ENCODE measurements around the gene ZNF862. TPM values are rescaled to one million over a fixed set of nuclear protein-coding genes. Genes with fewer than 3 reads are reported as not detected.

Gene ZNF862
- total and polyA plus RNA-seq, 2 donors (not counting 3 experiments of a cell fraction or from before 2014, with no cell fraction given) = 10.8 to 14.7 TPM

GRCh38 chr7:149839933-149840332 is 1.8 kb downstream of the ZNF862 start:
- Histone ChIP-seq H3K27ac (ENCODE audit: insufficient read depth, low read depth, low read length) (no peak overlapping the region), H3K4me2 (ENCODE audit: insufficient read depth, low read length) (no peak overlapping the region), H3K27me3 (ENCODE audit: control insufficient read depth in 2 of 2, insufficient read depth in 2 of 2, low read length in 2 of 2) (no peaks in the 10 kb centered on the region), H3K9me3 (replicated peaks; ENCODE audit: control insufficient read depth, insufficient read depth, low read length) (no peaks in the 10 kb centered on the region), H3K4me3 (replicated peaks in 1 of 3; ENCODE audit: insufficient read depth in 1 of 3, low read depth in 1 of 3, low read length in 3 of 3) (no peak overlapping the region), H3K79me2 (ENCODE audit: control insufficient read depth, insufficient read depth, low read length) (no peaks in the 10 kb centered on the region), H3K9me1 (replicated peaks; ENCODE audit: control insufficient read depth, extremely low read depth, insufficient read depth, low read length) (no peaks in the 10 kb centered on the region), H4K20me1 (replicated peaks; ENCODE audit: control insufficient read depth, extremely low read depth, insufficient read depth, low read length) (no peaks in the 10 kb centered on the region), H3K4me1 (ENCODE audit: control insufficient read depth, extremely low read depth, insufficient read depth, low read length) (no peaks in the 10 kb centered on the region), H3K36me3 (ENCODE audit: control insufficient read depth in 2 of 2, extremely low read depth in 1 of 2, insufficient read depth in 2 of 2, low read length in 2 of 2) (no peaks in the 10 kb centered on the region), H2AFZ (ENCODE audit: low read depth, low read length) (no peak overlapping the region), H3K9ac (replicated peaks; ENCODE audit: extremely low read depth, insufficient read depth, low read length) (no peak overlapping the region)
- dilution Hi-C loops (cut with MboI; ENCODE audit: extremely low pct_ligation_motif_present, low sequenced_read_pairs) (no loop called here), intact Hi-C loops (cut with micrococcal nuclease) (loop anchor here (2.0 kb wide), 2 partner anchors 17 to 125 kb away; a partner anchor contains a TSS)
- no peak for DNase-seq (ENCODE audit: low read depth, low spot score)
- no peak for FAIRE-seq
- ChIA-PET CTCF (interaction anchor here (0.7 to 1.2 kb wide), 3 partner anchors 33 to 546 kb away, joined by 3 read pairs; no protein-coding TSS in a partner anchor), POLR2A (no interaction called here)
- TF ChIP-seq POLR2A (IDR thresholded peaks at IDR 0.05; ENCODE audit: low read depth, low read length) = no peak
- no peak for TF ChIP-seq POLR2AphosphoS5 (IDR thresholded peaks at IDR 0.05; ENCODE audit: insufficient read depth, low read depth, low read length)
- TF ChIP-seq GATA2 (IDR thresholded peaks at IDR 0.05; ENCODE audit: insufficient read depth, insufficient read length, low read depth, low read length) = no peak
- no peak for TF ChIP-seq FOS (IDR thresholded peaks at IDR 0.05; ENCODE audit: borderline replicate concordance, insufficient read depth, low read length)
- no peak for TF ChIP-seq EZH2 (IDR thresholded peaks at IDR 0.05; ENCODE audit: borderline replicate concordance, low read depth, low read length, severe bottlenecking)
- TF ChIP-seq MAX (IDR thresholded peaks at IDR 0.05; ENCODE audit: insufficient read depth, insufficient read length) = no peak
- TF ChIP-seq MYC (IDR thresholded peaks at IDR 0.05; ENCODE audit: low read depth, low read length) = no peak
- TF ChIP-seq JUN (IDR thresholded peaks at IDR 0.05; ENCODE audit: borderline replicate concordance, insufficient read depth, insufficient read length, low read depth) = no peak
- no peak for TF ChIP-seq CTCF (IDR thresholded peaks at IDR 0.05; ENCODE audit: extremely low read depth in 1 of 2, insufficient read depth in 1 of 2, low read depth in 1 of 2, low read length in 2 of 2)
- BruUV-seq (replicated peaks) = no TSS peak

Data from endothelial cell of umbilical vein (primary cell).